ENCODE data around the gene PKMYT1. TPM values are rescaled to one million over a fixed set of nuclear protein-coding genes. Genes with fewer than 3 reads are reported as not detected.

Gene PKMYT1
- polyA plus RNA-seq, 1 donor (not counting 4 experiments of a cell fraction or from before 2014, with no cell fraction given), result 6.9 TPM

DNA sequence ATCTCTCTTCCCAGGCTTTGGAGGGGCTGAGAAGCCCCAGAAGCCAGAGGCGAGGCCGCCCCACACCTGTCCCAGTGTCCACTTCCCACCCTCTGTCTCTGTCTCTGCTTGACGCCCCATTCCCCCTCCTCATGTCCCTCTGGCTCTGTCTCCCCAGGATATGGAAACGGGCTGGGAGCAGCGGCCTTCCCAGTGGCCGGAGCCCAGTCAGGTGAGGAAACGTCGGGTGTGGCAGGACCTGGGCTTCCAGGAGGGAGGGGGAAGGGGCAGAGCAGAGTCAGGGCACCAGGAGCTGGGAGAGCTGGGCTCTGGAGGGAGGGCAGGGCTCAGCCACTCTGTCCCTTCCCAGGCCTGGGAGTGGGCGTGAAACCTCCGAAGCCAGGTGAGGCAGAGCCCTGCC is 10.6 kb upstream of the PKMYT1 start:
- H3K27ac ChIP-seq (ENCODE audit: control insufficient read depth, insufficient read depth, low read length), result no peak overlapping the region
- no peak for DNase-seq (ENCODE audit: low read depth, low spot score)
- peak overlapping the region; percentile 10 for H3K4me2 ChIP-seq (ENCODE audit: control insufficient read depth, extremely low read depth, insufficient read depth, low read depth, low read length)
- no peak overlapping the region for H3K9ac ChIP-seq (ENCODE audit: control insufficient read depth, extremely low read depth, insufficient read depth, low read length)
- H3K27me3 ChIP-seq (ENCODE audit: control insufficient read depth, extremely low read depth, insufficient read depth, low read length), result no peaks in the 10 kb centered on the region
- no peaks in the 10 kb centered on the region for H3K79me2 ChIP-seq (ENCODE audit: control insufficient read depth, insufficient read depth, low read length)
- H3K9me3 ChIP-seq (ENCODE audit: control insufficient read depth, low read depth, low read length), result no peaks in the 10 kb centered on the region
- no peak for TF ChIP-seq CTCF (optimal IDR thresholded peaks at IDR 0.05 in 1 of 3, IDR thresholded peaks at IDR 0.05 in 1 of 3, conservative IDR thresholded peaks at IDR 0.05 in 1 of 3; ENCODE audit: extremely low read depth in 1 of 3, insufficient read depth in 2 of 3, low read length in 3 of 3)
- no peak for TF ChIP-seq EZH2 (IDR thresholded peaks at IDR 0.05; ENCODE audit: low read length)
- dilution Hi-C loops (cut with MboI; ENCODE audit: extremely low pct_ligation_motif_present, low sequenced_read_pairs), result no loop called here
- FAIRE-seq, result no peak
- H3K4me3 ChIP-seq (ENCODE audit: control insufficient read depth in 2 of 3, extremely low read depth in 1 of 3, insufficient read depth in 2 of 3, low read depth in 1 of 3, low read length in 3 of 3), result no peak overlapping the region
- no peaks in the 10 kb centered on the region for H4K20me1 ChIP-seq (ENCODE audit: control insufficient read depth, extremely low read depth, insufficient read depth, low read length)
- H3K9me1 ChIP-seq (ENCODE audit: control insufficient read depth, extremely low read depth, insufficient read depth, low read length), result no peaks in the 10 kb centered on the region
- peaks cover 47% of the 10 kb centered on the region for H3K4me1 ChIP-seq (ENCODE audit: control insufficient read depth, extremely low read depth, insufficient read depth, low read length)
- H2AFZ ChIP-seq (ENCODE audit: control insufficient read depth, low read length), result no peak overlapping the region
- H3K36me3 ChIP-seq (ENCODE audit: control insufficient read depth in 2 of 2, extremely low read depth in 1 of 2, insufficient read depth in 2 of 2, low read length in 2 of 2), result no peaks in the 10 kb centered on the region

- Histone ChIP-seq H3K36me3 (ENCODE audit: control insufficient read depth in 2 of 2, extremely low read depth in 1 of 2, insufficient read depth in 2 of 2, low read length in 2 of 2) (no peaks in the 10 kb centered on the region), H3K4me1 (ENCODE audit: control insufficient read depth, extremely low read depth, insufficient read depth, low read length) (peaks cover 36% of the 10 kb centered on the region), H3K4me2 (ENCODE audit: control insufficient read depth, extremely low read depth, insufficient read depth, low read depth, low read length) (no peak overlapping the region), H3K9me3 (ENCODE audit: control insufficient read depth, low read depth, low read length) (no peaks in the 10 kb centered on the region), H3K9me1 (ENCODE audit: control insufficient read depth, extremely low read depth, insufficient read depth, low read length) (no peaks in the 10 kb centered on the region), H3K4me3 (ENCODE audit: control insufficient read depth in 2 of 3, extremely low read depth in 1 of 3, insufficient read depth in 2 of 3, low read depth in 1 of 3, low read length in 3 of 3) (no peak overlapping the region), H3K27me3 (ENCODE audit: control insufficient read depth, extremely low read depth, insufficient read depth, low read length) (no peaks in the 10 kb centered on the region), H3K79me2 (ENCODE audit: control insufficient read depth, insufficient read depth, low read length) (no peaks in the 10 kb centered on the region), H3K9ac (ENCODE audit: control insufficient read depth, extremely low read depth, insufficient read depth, low read length) (no peak overlapping the region), H3K27ac (ENCODE audit: control insufficient read depth, insufficient read depth, low read length) (no peak overlapping the region), H4K20me1 (ENCODE audit: control insufficient read depth, extremely low read depth, insufficient read depth, low read length) (no peaks in the 10 kb centered on the region), H2AFZ (ENCODE audit: control insufficient read depth, low read length) (no peak overlapping the region)
- no peak for TF ChIP-seq EZH2 (IDR thresholded peaks at IDR 0.05; ENCODE audit: low read length)
- DNase-seq (ENCODE audit: low read depth, low spot score) (no peak), FAIRE-seq (no peak)
- dilution Hi-C loops (cut with MboI; ENCODE audit: extremely low pct_ligation_motif_present, low sequenced_read_pairs), result no loop called here
These were observed 8.4 kb upstream of the PKMYT1 start for GRCh38 chr16:2988590-2989099.

- no peaks in the 10 kb centered on the region for H4K20me1 ChIP-seq (ENCODE audit: control insufficient read depth, extremely low read depth, insufficient read depth, low read length)
- H3K36me3 ChIP-seq (ENCODE audit: control insufficient read depth in 2 of 2, extremely low read depth in 1 of 2, insufficient read depth in 2 of 2, low read length in 2 of 2), result no peaks in the 10 kb centered on the region
- TF ChIP-seq EZH2 (IDR thresholded peaks at IDR 0.05; ENCODE audit: low read length), result no peak
- TF ChIP-seq CTCF (optimal IDR thresholded peaks at IDR 0.05 in 1 of 3, IDR thresholded peaks at IDR 0.05 in 1 of 3, conservative IDR thresholded peaks at IDR 0.05 in 1 of 3; ENCODE audit: extremely low read depth in 1 of 3, insufficient read depth in 2 of 3, low read length in 3 of 3), result no peak
- H3K27ac ChIP-seq (ENCODE audit: control insufficient read depth, insufficient read depth, low read length), result no peak overlapping the region
- no peak overlapping the region for H3K4me2 ChIP-seq (ENCODE audit: control insufficient read depth, extremely low read depth, insufficient read depth, low read depth, low read length)
- DNase-seq (ENCODE audit: low read depth, low spot score) (no peak), FAIRE-seq (no peak)
- H3K79me2 ChIP-seq (ENCODE audit: control insufficient read depth, insufficient read depth, low read length), result no peaks in the 10 kb centered on the region
- dilution Hi-C loops (cut with MboI; ENCODE audit: extremely low pct_ligation_motif_present, low sequenced_read_pairs), result no loop called here
- no peak overlapping the region for H2AFZ ChIP-seq (ENCODE audit: control insufficient read depth, low read length)
- no peak overlapping the region for H3K9ac ChIP-seq (ENCODE audit: control insufficient read depth, extremely low read depth, insufficient read depth, low read length)
- no peaks in the 10 kb centered on the region for H3K9me1 ChIP-seq (ENCODE audit: control insufficient read depth, extremely low read depth, insufficient read depth, low read length)
- no peak overlapping the region for H3K4me3 ChIP-seq (ENCODE audit: control insufficient read depth in 2 of 3, extremely low read depth in 1 of 3, insufficient read depth in 2 of 3, low read depth in 1 of 3, low read length in 3 of 3)
- H3K4me1 ChIP-seq (ENCODE audit: control insufficient read depth, extremely low read depth, insufficient read depth, low read length), result peaks cover 34% of the 10 kb centered on the region
- H3K9me3 ChIP-seq (ENCODE audit: control insufficient read depth, low read depth, low read length), result no peaks in the 10 kb centered on the region
- no peaks in the 10 kb centered on the region for H3K27me3 ChIP-seq (ENCODE audit: control insufficient read depth, extremely low read depth, insufficient read depth, low read length)
These were observed 7.6 kb upstream of the PKMYT1 start for GRCh38 chr16:2987833-2988232.
